RPMI7951 (cell line): Measurements from ENCODE around the gene AEBP1. TPM values are rescaled to one million over a fixed set of nuclear protein-coding genes. Genes with fewer than 3 reads are reported as not detected.

ENCODE experiments used
- DNase-seq: peaks from one replicate; pipeline ENCODE4 v3.0.0-alpha.2; 2012; ENCODE audit warnings: low read depth
- total RNA-seq: library from RNA; depleted of rRNA; stranded (reverse); fragments of >200 nt; shearing (Covaris generic); gene quantifications from 2 replicates; pipeline ENCODE4 v1.2.3, GENCODE V29; 2014

The AEBP1 gene
- total RNA-seq, 1 experiment from 2014 or later = 79.7 TPM

DNA sequence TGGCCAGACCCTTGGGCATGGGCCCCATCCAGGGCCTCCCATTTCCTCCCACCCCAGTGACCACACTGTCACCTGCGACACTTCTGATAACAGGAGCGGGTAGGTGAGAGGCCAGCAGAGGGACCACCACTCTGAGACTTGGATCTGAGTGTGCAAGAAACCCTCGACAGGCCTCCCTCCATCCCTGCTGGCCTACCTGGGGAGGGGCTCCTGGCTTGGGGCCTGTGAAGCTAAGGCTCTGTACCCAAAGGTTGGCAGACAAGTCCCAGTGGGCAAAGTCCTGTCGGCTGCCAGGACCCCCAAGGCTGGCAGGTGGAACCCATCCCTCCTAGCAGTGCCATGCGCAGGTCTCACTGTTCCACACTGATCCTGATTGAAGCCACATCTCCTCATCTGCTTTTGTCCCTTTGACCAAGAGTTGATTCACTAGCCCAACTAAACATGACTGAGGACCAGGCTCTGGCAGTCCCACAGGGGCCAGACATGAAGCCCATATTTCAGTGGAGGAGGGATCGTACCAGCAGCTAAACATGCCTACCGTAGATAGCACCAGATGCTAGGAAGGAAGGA, 37.6 kb upstream of the AEBP1 start:
- DNase-seq = no peak

DNA sequence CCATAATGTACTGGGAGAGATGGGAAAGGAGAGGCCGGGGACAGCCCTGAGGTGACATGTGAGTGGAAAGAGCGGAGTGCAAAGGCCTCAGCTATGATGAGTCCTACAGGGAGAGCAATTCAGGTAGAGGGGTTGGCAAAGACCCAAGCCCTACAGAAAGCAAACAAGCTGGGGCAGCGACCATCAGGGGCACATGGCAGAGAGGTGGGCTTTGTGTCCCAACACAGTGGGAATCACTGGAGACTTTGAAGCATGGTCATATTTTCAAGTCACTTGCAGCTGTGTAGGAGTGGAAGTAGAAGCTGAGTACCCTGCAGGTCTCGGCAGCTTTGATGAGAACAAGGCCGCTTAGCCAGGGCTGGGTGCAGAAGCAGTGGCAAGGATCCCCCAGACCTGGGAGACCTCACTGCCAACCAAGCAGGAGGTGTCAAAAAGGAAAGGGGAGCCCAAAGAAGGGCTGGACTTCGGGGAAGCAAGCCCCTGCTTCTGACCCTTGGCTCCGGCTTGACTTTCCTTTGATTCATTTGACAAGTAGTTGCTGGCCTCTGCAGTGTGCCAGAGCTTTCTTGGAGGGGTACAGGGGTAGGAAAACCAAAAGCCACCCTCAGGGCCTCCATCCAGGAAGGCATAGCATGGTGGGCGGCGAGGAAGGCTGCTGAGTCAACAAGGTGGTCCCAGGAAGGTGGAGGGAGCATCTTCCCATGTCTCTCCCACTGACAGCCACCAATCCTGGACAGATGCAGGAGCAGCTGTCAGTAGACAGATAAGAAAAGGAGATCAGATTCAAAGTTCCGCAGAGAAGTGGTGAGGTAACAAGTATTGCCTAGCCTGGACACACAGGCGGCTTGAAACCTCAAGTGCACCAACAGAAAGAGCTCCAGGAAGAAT, 36.8 kb upstream of the AEBP1 start:
- DNase-seq = no peak

DNA sequence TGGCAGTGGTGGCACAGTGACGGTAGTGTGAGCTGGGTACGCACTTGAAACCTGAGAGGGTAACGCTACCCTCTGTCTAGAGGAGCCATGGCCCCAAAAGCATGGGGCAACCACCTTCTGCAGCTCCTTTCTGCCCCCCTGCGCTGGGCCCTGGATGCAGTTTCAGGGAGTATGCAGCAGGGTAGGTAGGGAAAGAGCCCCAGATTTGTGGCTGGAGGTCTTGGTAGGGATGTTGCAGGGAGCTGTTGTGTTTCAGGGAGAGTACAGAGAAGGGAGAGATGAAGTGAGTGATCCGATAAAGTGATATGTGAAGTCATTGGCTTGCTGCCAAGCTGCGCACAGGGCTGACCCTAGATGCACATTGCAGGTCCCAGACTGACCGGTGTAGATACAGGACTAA, 36.1 kb upstream of the AEBP1 start:
- peak; percentile 53 for DNase-seq

DNA sequence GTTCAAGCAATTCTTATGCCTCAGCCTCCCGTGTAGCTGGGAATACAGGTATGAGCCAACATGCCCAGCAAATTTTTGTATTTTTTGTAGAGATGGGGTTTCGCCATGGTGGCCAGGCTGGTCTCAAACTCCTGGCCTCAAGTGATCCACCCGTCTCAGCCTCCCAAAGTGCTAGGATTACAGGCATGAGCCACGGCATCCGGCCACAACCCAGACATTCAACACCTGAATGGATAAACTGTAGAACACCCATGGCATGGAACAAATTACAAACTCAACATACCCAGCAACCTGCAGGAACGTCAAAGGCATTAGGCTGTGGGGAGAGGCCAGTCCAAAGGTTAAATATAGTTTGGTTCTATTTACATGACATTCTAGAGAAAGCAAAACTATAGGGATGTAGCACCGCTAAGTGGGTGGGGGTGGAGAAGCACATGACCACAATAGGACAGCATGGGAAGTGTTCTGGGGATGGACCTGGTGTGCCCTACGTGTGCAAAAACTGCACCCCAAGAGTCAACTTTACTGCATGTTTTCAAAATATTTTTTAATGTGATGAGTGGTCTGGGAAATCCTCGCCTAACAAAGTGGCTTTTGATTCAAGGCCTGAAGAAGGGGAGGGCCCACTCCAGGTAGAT, 32.3 kb upstream of the AEBP1 start:
- DNase-seq = no peak

DNA sequence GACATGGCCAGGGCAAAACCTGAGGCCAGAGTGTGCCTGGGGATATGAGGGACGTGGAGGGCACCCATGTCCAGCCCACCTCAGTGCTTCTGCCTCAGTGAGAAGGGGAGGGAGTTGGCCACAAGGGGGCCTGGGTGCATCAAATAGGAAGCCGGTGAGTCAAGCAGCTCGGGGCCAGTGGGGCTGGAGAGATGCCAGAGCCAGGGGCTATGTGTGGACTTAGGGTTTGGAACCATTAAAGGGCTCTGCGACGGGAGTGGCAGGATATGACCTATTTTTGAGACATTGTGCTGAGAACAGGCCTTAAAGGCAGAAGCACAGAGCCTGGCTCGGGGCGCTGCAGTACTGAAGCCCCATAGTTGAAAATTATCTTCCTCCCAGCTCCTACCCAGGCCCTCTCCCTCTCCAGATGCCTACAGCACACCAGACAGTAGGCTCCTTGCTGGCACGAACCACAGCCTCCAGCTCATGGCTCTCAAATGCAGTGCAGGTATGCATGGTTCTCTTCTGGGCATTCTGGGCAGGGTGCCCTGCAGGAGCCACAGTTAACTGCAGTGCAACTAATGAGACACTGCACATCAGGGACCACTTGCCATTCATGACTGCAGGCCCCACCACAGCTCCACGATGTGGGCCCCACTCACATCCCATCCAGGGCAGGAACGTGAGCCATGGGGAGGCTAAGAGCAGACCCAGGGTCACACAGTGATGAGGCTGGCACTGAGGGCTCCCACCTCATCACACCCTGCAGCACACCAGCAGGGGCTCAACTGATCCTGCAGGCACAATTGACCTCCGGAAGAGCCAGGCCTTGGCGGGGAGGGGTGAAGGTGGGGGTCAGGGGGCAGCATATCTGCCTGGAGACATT, 31.5 kb upstream of the AEBP1 start:
- DNase-seq = peak; percentile 98

DNA sequence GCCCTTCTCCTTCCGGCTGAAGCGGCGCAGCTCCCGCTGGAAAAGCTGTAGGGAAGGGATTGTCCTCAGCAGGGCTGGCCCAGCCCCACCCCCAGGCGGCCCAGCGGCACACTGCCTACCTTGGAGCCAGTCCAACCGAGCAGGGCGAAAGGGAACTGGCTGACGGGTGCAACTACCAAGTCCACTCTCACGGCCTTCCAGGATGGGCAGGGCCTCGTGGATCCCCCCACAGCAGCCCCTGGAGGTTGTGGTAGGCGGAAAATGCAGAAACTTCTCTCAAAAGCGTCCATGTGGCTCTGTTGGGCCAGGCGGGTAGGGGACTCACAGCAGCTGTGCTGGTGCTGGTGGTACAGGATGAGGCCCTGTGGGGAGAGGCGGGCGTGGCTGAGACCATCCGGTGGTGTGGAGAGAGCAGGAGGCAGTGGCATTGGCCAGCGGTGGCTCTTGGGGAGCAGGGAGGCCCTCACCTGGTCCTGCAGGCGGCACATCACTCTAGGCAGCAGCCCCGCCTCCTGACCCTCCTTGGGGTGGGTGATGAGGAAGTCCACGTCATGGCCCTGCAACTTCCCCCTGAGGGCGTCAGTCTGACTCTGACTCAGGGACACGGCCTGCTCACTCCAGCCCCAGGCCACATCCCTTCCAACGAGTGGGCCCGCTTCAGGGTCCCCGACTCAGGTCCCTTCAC, 30.3 kb upstream of the AEBP1 start:
- DNase-seq = peak; percentile 63

DNA sequence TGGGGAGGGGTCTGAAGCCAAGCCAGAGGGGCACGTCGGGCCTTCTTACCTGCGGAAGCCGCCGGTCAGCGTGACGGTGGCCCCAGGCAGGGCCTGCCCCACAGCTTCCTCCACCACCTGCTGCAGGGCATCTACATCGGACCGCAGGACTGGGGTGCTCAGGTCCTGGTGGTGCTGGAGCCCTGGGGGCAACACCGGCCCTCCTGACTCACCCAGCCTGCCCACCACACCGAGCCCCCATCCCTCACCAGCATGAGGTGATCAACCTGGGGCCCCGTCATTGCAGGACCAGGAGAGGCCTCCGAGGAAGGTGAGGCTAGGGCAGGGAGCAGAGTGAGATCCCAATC, 29.8 kb upstream of the AEBP1 start:
- DNase-seq = no peak

DNA sequence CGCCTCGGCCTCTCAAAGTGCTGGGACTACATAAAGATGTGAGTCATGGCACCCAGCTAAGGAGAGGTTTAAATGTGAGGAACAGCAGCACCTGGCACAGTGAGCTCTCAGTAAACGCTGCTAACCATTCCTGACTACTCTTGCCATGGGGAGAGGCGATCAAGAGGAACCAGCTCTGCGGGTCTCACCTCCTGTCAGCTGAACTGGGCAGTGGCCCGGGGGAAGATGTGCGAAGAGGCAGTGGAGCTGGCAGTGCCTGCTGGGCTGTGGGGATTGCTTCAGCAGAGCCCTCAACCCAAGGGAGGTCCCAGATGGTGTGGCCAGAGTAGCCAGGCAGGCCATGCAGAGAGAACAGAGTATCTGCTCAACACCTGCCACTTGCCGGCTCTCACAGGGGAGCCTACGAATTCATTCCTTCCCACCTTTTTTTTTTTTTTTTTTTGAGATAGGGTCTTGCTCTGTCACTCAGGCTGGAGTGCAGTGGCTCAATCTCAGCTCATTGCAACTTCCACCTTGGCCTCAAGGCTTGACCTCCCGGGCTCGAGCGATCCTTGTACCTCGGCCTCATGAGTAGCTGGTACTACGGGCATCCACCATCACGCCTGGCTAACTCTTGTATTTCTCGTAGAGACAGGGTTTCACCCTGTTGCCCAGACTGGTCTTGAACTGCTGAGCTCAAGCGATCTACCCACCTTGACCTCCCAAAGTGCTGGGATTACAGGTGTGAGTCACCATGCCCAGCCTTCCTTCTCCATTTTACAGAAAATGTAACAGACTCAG, 28.7 kb upstream of the AEBP1 start:
- DNase-seq = no peak

DNA sequence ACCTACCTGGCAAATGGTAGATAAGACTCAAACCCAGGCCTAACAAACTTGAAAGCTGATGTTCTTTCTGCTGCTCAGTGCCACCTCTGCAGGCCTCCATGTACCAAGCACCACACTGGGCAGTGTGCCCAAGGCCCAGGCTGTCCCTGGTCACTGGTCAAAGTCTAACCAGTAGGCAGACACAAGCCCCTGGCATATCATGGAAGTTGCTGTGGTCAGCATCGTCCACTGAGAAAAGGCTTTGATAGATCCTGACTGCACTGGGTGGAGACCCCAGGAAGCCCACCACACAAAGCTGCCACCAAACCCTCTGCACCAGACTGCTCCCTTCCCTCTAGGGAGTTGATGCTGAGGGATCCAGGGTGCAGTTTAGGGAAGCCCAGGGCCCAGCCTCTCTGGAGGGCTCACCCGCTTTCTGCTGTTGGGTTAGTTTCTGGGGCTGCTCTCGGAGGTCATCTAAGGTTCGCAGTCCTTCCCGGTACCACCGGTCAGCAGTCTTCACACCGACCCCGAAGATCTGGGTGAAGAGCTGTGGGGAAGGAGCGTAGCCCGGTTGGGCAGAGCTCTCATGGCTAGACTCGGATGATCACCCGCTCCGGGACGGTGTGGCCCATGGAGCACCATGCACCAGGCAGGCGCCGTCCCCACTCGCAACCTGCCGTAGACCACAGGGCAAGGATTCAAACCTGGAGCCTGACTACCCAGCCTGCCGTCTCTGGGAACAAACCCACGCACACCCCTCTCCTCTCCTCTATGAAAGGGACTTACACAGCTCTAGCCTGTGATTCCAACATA, 27.8 kb upstream of the AEBP1 start:
- DNase-seq = no peak

DNA sequence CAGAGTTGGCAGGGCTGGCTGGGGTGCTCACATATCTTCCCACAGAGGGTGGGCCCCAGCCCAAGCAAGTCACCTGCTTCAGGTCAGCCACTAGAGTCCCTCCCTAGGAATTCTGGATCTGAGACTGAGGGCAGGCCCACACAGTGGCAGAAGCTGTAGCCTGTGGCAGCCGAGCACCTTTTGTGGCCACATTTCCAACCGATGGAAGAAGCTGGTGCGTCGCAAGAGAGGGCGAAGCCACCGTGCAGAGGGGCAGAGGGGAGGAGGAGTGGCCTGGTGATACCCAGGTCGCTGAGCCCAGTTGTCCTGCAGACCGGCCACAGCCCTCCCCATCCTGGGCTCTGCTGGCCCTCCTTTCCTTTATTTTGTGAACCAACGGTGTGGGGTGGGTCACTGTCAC, 27.1 kb upstream of the AEBP1 start:
- DNase-seq = no peak

DNA sequence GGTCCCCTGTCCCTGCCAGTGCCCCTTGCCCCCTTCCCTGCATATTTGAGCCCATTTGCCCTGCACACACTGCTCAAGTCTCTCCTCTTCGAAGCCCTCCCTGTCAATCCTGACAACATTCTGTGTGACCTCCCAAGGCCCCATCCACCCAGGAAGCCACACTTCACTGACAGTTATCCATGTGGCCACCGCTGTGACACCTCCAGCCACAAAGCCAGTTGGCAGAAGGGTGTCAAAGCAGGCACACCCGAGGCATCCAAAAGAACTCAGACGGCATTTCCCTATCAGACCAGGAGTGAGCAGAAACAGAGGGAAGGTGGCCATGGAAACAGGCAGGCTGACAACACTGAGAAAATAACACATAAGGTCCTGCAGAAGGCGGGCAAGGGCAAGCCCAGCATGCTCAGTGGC, 26.5 kb upstream of the AEBP1 start:
- no peak for DNase-seq

DNA sequence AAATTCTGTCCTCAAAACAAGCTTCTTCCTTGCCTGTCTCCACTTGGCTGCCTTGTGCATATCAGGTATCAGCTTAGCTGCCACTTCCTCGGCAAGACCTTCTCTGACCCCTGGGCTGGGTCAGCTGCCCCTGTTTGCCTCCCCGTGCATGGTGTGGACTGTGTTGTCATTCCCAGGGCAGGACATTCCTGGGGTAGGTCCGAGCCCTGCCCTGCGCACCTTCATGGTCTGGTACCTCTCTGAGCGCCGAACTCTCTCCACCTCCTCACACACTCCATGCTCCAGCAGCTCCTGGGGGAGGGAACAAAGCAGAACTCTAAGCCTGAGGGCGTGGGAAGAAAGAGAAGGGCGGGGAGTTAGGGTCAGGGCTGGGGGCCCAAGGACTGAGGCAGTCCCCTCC, 25.6 kb upstream of the AEBP1 start:
- DNase-seq = no peak

DNA sequence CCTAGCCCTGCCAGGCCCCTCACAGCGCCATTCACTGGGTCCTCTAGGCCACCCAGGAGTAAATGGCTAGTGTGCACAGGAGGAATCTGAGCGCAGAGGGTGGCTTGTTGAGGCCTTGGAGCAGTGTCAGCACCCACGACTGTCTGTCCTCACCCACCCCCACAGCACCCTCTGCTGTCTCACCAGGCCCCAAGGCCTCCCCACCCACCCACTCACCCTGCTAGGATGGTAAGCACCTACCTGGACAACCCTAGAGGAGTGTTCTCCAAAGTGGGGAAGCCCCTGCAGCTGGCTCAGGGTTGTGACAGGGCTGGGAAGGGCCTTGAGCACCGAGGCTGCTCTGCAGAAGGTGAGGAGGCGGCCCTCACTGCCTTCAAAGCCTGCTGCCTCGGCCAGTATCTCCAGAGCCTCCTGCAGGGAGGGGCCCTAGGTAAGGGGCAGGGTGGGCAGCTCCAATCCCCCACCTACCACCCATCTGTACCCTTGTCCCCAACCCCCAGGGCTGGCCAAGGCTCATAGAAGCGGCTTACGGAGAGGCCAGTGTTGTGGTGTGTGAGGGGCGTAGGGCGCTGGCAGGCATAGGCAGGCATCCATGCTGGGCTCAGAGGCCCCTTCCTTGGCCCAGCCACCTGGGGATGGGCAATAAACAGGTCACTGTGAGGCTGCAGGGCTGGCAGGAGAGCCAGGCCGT, 24.7 kb upstream of the AEBP1 start:
- no peak for DNase-seq

DNA sequence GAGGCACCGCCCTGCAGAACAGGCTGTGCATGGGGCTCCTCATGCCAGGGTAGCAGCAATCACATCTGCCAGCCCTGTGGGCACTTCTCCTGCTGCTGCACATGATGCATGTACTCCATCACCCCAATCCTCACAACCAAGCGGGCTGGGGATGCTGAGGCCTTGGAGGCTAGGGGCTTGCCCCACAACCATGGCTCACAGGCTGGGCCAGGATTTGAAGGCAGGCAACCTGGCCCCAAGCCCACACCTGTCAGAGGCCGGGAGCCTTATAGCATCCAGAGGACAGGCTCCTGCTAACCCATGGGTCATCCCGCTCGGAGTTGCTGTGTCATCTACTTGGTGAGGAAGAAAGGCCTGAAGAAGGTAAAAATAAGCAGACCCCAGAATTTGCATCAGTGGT, 24.0 kb upstream of the AEBP1 start:
- no peak for DNase-seq

DNA sequence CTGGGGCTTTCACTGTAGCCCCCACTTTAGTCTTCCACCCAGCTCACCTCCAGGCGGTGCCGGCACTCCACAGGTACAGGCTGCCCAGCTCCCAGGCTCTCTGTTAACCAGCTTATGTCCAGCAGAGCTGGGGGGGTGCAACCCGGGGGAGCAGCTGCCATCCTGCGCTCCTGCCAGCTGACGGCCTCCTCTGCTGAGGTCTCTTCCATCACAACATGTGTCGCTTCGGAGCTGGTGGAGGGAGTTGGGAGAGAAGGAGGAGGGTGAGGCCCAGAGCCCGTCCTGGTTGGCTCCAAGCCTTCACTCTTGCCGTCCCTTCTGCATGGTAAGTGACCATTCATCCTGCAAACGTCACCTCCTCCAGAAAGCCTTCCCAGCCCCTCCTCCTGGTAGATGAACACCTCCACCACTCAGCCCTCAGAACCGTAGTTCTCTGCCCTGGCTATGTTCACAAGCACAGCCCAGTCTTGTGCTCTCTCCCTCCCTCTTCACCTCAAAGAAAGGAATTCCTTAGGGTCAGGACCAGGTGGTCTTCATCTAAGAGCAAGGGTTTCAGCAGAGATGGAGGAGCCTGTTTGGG, 23.4 kb upstream of the AEBP1 start:
- DNase-seq = no peak

DNA sequence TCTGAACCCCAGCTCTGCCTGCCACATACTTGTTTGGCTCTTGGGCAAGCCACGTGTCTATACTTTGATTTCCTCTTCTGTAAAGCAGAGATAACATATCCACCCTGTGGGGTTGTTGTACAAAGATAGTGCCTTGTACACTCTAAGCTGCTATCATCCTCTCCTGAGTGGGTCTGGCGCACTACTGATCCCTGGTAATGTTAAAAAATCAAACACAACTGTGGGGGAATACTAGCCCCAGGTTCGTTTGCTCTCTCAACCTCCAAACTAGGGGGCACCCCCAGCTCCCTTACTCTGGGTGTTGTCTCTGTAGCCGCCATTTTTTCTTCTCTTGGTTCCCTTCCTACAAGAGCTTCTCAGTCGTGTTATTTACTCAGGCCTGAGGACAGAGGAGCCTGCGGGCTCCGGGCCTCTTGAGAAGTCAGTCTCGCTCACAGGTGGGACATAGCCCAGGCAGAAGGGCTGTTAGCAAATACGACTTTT, 22.8 kb upstream of the AEBP1 start:
- no peak for DNase-seq

DNA sequence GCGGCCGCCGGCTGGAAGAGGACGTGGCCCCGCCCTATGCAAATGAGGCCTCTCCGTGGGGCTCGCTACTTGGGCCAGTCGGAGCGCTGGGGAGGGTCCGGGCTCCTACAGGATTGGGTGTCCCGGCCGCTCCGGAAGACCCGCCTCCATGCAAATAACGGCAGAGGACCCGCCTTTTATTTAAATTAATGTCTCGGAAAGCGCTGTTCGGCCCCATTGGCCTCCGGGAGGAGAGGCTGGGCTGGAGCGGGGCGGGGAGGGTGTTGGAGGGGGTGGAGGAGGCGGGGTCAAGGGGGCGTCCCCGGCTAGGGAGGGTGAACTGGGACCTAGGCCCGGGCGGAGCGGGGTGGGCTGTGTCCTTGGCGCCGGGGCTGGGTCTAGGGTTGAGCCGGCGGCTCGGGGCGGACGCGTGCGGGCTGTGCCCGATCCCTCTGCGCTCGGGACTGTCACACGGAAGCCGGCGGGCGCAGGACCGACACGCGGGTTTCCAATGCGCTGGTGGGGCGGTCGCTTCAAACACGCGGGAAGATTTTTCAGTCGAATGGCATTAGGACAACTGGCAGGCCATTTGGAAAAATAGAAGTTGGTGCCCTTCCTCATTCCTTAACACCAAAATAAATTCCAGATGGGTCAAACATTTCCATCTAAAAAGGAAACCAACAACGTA, 21.5 kb upstream of the AEBP1 start:
- DNase-seq = peak; percentile 100

DNA sequence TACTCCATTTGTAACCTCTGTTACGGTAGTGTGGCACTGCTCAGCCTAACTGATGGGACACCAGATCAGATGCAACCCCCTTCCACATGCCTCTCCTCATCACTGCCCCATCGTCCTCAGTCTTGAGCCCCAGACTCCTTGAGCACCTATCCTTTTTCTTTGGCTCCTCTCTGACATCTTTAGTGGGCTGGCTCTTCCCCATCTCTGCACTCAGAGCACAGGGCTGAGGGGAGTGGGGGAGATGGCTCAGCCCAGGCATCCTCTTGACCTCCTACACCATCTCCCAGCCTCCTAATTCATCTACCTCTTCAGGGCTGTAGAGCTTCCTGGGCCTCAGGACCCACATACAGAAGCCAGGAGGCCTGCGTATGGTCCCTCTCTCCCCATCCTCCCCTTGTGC, 20.3 kb upstream of the AEBP1 start:
- DNase-seq = no peak
